Adrenal gland (tissue), 5 donors: ENCODE data around the gene LOX.

Experiments
- CTCF ChIP-seq, 6 experiments: fragments of 450-650 bp in 4 of 6; fragments of 200-600 bp in 2 of 6; sonication (generic) in 1 of 6; IDR thresholded peaks; 1 replicate in 5 of 6; 2 replicates in 1 of 6; pipeline versions ENCODE4 v1.5.1 to v1.8.0; 2016 to 2021; ENCODE audit warnings: antibody characterized with exemption in 6 of 6, mild to moderate bottlenecking in 2 of 6, moderate library complexity in 1 of 6
- POLR2A ChIP-seq, 2 donors: fragments of 450-650 bp; IDR thresholded peaks; one replicate each; pipeline ENCODE4 v1.6.1; 2017; ENCODE audit warnings: antibody characterized with exemption in 2 of 2, mild to moderate bottlenecking in 2 of 2, moderate library complexity in 1 of 2
- donor health status: DM: no; HTN: no; CAD: no.

DNA sequence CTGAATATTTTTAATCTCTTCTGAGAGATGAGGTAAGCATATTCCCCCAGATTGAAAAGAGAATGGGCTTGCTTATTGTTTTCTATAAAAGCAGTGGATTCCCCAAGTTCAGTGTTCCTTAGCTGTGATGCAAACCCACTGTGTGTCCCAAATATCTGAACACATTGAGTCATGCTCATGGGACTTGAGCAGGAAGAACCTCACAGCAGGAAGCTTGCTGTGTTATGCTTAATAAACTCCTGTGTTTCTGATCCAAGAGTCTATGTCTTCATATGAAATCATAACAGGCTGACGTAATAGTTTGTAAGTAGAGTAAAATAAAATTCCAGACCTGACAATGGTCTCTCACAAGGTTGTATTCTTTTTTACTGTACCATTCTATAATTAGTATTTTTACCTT lies 24.8 kb upstream of the LOX start:
- no peak for TF ChIP-seq CTCF (IDR thresholded peaks at IDR 0.05)
- TF ChIP-seq POLR2A (IDR thresholded peaks at IDR 0.05), result no peak
